Activated naive CD4-positive, alpha-beta T cell treated with anti-CD3 and anti-CD28 coated beads, Interleukin-2, amount 50 U/mL, for 16 hours (primary cell): ENCODE results near the gene EFEMP2.

Source experiments
- DNase-seq: peaks from one replicate; pipeline ENCODE4 v3.0.0-alpha.2; 2020

The EFEMP2 gene

DNA sequence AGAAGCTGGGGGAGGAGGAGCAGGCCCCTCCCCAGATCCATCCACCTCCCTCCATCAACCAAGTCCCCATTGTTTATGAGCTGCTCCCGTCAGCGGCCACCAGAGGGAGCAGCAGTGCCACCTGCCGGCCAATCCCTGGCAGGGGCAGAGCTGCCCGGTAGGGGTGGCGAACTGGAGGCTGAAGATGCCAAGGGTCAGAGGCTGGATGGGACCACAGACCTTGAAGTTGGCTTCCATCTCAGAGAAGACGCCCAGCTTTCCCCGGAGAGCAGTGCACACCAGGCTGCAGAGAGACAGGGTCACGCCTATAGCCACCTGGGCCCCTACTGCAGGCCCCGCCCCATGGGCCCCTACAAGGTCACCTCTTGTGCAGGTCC, 12.1 kb upstream of the EFEMP2 start:
- DNase-seq = peak; percentile 81

DNA sequence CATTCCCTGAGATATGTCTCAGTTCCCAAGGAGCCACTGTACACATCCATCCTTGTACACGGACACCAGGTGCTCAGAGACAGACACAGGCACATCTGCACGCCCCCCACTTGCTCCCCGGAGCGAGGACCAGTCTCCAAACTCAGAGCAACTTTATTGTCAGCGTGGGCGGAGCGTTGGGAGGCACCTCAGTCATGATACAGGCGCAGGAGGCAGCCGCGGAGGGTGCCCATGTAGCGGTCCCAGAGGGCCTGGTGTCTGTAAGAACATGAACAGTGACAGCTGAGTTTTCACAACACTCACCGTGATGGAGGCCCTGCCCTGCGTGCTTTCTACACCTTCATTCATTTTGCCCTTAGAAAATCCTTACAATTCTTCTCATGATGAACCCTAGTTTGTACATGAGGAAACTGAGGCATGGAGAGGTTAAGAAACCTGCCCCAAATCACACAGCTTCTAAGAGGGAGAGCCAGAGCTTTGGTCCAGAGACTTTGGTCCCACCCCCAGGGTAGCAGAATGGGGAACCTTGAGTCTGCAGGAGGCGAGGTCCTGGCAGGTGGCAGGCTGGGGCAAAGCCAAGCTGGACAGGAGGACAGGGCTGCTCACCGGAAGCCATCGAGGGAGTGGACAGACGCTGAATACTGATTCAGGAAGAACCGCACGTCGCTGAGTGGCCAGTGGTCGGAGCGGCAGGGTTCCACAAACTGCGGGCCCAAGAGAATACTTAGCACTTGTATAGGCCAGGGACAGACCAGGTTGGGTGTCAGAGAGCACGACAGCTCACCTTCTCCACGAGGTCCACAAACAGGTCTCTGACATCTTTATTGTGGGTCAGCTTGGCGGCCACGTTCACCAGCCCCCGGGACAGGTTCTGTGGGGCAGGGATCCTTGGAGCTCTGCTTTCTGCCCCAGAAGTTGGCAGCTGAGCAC, 11.5 kb upstream of the EFEMP2 start:
- DNase-seq = no peak

DNA sequence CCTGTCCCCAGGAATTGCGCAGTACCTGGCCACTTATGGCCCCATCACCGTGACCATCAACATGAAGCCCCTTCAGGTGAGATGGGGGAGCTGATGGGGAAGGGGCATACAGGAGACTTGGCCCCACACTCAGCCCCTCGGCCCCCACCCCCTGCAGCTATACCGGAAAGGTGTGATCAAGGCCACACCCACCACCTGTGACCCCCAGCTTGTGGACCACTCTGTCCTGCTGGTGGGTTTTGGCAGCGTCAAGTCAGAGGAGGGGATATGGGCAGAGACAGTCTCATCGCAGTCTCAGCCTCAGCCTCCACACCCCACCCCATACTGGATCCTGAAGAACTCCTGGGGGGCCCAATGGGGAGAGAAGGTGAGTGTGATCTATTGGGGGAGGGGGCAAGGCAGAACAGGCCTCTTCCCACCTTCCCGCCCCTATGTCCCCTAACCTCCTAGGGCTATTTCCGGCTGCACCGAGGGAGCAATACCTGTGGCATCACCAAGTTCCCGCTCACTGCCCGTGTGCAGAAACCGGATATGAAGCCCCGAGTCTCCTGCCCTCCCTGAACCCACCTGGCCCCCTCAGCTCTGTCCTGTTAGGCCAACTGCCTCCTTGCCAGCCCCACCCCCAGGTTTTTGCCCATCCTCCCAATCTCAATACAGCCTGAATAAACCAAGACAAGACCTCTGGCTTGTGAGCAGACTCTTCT, 10.6 kb upstream of the EFEMP2 start:
- no peak for DNase-seq

DNA sequence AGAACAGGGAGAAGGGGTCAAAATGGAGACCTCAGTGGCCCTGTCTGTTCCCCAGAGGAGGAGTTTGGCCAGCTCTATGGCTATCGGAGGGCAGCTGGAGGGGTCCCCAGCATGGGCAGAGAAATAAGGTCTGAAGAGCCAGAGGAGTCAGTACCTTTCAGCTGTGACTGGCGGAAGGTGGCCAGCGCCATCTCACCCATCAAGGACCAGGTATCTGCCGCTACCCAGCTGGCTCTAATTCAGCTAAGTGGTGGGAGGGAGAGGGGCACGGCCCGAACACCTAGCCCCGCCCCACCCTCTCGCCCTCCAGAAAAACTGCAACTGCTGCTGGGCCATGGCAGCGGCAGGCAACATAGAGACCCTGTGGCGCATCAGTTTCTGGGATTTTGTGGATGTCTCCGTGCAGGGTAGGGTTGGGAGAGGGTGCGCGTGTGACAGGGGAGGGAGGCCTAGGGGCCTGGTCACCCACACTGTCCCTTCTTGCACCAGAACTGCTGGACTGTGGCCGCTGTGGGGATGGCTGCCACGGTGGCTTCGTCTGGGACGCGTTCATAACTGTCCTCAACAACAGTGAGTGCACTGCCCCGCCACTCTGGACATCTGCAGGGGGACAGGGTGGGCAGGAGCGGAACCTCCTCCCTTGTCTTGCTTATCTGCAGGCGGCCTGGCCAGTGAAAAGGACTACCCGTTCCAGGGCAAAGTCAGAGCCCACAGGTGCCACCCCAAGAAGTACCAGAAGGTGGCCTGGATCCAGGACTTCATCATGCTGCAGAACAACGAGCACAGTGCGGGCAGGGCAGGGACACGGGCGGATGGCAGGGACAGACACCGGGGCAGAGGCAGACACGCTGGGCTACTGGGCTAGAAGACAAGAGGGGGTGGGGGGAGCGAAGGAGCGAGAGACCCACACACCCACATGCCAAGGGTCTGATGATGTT, 9.8 kb upstream of the EFEMP2 start:
- no peak for DNase-seq

DNA sequence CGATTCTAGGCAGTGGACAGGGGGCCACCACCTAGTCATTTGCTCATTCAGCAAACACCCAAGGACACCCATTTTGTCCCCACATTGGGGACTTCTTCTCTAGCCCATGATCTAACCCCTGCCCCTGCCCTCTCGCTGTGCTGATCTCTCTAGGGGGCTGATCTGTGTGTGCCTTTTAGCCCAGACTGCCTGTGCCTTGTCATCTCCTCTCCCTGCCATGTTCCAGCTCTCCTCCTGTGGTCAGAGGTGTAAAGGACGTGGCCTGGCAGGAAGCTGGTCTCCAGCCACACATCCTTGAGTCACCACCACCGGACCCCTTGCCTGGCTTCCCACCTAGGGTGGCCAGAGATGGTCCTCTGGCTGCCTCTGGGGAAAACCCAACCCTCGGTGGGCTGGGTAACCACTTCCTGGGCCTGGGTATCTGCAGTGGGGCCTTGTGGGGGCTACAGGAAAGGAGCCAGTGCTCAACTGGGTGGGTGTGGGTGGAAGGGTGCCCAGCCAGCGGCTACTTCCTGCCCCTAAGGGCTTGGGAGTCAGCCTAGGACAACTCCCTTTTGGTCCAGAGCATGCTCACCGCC, 8.3 kb upstream of the EFEMP2 start:
- DNase-seq = no peak

DNA sequence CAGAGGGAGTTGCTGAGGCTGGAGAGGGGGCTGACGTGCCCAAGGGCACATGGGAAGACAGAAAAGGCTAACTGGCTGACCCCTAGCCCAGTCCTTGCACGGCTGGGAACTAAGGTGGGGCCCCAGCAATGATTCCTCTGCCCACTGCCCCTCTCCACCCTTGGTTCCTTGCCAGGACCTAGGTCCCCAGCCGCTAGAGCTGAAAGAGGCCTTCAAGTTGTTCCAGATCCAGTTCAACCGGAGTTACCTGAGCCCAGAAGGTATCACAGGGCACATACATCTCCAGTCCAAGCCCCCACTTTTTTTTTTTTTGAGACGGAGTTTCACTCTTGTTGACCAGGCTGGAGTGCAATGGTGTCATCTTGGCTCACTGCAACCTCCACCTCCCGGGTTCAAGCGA, 7.4 kb upstream of the EFEMP2 start:
- DNase-seq = no peak

DNA sequence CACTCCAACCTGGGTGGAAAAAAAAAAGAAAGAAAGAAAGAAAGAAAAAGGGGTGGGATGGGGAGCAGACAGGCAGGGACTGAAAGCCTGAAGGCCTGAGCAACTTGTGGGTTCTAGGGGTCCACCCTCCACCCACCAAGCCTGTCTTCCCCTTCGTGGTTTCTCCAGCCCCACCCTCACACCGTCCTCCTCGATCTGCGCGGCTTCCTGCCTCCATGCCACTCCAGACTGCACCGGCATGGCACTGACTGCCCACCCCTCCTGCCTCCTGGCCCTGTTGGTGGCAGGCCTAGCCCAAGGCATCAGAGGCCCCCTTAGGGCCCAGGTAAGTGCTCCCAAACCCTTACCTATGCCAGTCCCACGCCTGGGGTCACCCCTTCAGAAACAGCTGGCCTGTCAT, 7.0 kb upstream of the EFEMP2 start, which contains the start of gene CTSW:
TSS of gene CTSW (plus strand) at position 221 of the 400 bp plus-strand sequence. CDS start at position 239, 18 bp downstream.
- DNase-seq = no peak

DNA sequence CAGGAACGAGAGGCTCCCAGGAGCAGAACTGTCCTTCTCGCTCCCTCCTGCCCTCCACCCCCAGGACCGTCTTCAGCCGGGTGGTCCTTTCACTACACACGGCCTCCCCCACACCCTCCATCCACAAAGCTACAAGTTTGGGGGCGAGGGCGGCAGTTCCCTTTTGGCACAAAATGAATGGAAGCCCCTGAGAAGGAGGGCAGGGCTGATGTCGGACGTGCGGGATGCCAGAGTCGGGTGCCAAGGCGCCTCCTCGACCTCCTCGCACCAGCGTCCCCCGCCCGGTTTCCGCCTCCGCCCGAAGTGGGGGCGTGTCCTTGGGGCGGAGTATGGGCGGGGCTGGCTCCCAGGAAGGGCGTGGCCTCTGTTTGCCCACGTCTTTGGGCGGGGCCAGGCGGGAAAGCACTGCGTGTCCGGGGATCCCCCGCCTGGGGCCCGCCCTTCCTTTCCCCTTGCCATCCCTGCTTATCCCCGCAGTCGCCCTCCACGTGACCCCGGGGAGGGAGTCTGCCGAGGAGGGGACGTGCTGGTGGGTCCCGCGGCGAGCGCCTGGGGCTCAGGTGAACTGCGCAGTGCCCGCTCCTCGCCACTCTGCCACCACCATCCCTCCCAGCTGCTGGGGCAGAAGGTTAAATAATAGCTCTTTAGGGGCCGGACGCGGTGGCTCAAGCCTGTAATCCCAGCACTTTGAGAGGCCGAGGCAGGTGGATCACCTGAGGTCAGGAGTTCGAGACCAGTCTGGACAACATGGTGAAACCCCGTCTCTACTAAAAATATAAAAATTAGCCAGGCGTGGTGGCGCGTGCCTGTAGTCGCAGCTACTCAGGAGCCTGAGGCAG, 937 bp upstream of the EFEMP2 start:
- peak; percentile 92 for DNase-seq

DNA sequence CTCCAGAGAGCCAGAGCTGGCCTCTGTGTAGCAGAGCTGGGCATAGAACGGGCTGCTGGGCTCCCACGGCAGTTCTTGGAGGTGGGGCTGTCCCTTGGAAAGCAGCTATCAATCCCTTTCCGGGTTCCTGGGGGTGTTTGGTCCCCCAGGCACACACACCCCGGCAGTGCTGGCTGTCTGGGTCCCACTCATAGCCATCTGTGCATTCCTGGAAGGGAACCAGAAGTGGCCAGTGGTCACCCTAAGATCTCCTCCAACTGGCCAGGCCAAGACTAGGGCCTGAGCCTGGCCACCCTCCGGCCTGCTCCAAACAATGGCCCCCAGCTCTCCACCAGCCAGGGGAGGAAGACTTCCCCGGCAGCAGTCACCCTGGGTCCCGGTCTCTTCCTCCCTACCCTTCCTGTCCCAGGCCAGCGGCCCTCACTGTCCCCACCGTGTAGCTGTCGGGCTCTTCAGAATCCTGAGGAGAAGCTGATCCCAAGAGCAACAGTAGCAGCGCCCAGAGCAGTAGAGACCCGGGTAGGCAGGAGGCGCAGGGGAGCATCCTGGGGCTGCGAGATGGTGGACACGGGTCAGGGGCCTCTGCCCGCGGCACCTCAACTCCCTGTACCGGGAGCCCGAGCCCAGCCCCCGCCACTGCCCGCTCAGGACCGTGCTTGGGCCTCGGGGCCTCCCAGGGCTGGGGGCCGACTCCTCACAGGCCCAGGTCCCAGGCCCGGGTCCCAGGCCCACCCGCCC, 620 bp downstream of the EFEMP2 start:
- no peak for DNase-seq

DNA sequence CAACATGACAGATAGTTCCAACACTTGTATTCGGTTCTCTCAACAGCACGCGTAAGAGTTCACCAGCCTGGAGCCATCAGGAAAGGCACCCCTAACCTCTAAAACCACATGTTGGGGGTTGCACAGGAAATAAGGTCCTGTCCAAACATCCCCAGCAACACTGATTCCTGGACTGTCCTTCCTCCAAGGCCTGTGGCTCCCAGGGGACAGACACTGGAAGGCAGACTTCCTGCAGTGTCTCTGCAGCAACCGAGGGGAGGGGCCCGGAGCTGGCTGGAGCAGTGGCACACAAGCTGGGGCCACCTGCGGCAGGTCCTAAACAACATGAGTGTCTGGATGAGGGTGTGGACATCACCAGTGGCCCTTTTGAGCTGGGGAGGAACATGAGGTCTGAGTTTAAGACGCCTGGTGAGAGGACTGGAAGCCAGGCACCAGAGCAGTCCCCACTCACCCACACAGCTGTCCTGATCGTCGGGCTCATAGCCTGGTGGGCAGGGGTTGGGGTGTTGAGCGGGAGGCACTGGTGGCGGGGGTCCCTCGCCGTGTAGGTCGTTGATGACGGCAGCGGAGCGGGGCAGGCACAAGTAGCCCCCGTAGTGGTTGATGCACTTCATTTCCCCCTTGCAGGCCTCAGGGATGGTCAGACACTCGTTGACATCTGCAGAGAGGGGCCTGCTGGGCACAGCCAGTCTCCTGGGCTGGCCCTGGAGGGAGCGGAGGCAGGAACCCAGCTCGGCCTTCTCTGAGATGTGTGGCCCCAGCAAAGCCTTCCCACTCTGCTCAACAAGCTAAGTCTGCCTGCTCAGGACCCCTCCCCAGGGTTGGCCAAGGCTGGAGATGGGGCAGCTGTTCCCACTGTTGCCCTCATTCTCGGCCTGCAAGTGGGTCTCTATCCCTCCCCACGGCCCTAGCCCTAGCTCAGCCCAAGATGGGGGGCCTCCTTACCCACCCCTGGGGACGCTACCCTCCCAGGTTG, 1.6 kb downstream of the EFEMP2 start:
- no peak for DNase-seq

DNA sequence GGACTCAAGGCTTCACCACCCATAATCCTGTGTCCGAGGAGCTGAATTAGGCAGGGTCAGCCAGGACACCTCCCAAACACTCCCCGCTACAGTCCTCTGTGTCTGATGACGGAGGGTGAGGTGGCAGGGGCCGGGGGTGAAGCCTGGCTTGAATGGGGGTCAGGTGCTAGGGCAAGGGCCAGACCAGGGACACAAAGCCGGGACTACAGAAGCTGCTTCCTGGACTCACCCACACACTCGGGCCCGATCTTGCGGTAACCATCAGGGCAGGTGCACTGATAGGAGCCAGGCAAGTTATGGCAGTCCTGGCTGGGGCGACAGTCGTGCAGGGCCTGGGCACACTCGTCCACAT, 2.3 kb downstream of the EFEMP2 start:
- no peak for DNase-seq

DNA sequence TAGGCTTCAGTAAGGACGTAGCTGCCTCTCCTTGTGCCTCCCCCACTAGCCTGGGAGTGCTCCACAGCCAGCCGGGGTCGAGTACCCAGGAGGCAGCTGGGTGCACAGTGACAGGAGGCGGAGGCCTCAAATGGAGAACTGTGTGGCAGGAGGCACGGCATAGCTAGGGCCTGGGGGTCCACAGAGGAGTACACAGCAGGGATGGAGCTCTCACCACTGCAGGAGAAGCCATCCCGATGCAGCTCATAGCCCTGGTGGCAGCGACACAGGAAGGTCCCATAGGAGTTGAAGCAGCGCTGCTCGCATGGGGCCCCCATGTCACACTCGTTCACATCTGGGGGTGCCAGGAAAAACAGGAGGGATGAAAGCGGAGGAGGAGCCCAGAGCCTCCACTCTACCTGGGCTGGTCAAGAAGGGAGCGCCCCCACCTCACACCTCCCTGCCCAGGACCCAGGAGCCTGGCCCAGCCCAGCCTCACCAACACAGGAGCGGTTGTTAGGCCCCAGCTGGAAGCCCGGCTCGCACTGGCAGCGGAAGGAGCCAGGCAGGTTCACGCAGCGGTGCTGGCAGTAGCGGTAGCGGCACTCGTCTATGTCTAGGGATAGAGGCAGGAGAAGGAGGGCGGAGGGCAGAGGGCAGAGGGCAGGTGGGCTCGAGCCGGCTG, 2.8 kb downstream of the EFEMP2 start:
- no peak for DNase-seq

DNA sequence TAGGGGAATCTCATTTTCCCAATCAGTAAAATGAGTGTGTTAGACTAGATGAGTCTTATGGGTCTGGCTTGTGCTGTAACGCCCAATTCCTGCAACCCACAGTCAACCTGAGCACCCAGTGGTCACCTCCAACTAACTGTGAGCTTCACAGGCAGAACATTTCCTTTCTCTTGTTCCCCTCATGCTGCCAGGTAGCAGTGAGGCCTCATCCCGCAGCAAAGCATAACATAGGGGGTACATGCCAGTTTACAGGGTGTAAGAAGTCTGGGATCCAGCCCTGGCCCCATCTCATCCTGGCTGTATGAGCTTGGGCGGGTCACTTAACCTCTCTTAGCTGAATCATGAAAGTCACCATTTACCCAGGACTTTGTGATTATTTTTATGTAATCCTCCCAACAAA, 3.7 kb downstream of the EFEMP2 start:
- no peak for DNase-seq

DNA sequence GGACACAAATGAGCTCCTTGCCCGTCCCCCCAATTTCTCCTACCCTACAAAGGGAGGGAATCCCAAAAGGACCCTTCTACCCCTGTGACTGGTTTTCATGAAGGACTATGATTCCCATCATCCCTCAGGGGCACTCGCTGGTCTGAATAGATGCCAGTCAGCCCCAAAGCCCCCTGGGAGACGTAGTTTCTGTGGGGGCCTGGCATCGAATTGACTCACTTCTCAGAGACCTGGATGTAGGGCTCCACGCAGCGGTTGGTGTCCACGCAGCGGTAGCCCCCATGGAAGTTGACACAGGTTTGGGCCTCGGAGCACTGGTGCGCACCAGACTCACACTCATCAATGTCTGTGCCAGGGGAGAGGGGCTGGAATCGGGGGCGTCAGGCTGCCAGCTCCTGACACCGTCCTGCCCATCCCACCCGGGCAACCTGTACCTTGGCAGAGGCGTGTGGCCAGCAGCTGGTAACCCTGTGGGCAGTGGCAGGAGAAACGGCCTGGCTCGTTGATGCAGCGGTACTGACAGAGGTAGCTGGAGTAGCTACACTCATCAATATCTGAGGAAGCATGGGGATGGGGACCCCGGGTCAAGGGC, 4.4 kb downstream of the EFEMP2 start:
- no peak for DNase-seq

DNA sequence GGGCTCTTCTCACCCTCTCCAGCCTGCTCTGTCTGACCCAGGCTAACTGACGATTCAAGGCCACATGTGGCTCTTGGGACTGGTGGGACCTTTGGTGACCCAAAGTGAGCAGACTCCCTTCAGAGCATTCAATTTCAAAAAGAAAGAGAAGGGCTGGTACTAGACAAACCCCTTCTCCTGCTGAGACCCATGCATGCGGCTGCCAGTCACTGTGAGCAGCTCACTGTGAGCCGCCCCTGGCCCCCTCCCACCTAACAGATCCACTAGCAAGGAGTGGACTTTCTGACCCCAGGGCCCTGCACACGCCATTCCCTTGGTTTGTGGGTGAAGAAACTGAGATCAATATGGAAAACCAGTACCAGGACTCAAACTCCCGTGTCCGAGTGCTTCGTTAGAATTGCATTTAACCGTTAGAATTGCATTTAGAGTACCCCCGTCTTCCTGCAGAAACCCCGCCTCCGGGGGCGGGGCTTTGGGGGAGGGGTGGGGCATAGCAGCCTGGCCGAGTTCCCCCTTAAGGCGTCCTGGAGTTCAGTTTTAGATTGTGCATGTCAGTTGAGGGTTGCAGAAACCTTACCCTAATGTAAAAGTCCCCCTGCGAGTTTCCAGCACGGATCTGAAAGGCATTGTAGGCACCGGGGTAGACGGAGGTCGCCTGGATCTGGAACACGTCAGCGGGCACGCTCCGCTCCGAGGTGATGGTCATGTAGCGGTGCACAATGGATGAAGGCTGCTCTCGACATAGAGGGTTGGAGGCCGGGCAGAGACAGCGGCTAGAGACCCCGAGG, 5.1 kb downstream of the EFEMP2 start:
- peak; percentile 37 for DNase-seq

DNA sequence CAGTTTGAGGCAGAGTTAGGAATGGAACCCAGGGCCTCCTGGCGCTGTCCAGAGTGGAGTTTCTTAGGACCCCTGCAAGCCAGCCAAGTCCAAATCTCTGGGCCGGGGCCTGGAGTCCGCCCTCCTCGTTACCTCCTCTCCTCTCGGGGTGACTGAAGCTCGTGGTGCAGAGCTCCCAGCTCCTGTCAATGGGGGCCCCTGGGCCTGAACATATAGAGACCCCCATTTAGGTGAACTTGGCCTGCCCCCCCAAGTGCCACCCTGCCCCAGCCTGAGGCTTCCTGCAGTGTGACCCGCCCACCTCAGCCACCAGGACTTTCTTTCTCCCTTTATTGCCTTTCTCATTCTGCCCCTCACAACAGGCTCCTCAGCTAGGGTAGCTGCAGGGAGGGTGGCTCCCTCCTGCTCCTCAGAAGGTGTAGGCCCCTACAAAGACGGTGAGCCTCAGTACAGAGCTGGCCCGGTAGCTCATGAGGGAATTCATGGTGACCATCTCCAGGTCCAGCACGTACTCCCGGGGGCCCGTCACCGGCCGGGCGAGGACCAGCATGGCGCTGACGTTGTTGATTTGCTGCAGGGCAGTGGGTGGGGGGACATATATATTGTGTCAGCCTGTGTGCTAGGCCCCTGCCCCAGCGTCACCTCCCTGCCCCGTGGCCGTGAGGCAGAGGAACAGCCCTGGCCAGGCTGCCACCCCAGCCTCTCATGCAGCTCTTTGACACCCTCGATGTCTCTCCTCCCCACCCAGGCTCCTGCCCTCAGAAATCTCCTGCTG, 5.9 kb downstream of the EFEMP2 start:
- DNase-seq = no peak

DNA sequence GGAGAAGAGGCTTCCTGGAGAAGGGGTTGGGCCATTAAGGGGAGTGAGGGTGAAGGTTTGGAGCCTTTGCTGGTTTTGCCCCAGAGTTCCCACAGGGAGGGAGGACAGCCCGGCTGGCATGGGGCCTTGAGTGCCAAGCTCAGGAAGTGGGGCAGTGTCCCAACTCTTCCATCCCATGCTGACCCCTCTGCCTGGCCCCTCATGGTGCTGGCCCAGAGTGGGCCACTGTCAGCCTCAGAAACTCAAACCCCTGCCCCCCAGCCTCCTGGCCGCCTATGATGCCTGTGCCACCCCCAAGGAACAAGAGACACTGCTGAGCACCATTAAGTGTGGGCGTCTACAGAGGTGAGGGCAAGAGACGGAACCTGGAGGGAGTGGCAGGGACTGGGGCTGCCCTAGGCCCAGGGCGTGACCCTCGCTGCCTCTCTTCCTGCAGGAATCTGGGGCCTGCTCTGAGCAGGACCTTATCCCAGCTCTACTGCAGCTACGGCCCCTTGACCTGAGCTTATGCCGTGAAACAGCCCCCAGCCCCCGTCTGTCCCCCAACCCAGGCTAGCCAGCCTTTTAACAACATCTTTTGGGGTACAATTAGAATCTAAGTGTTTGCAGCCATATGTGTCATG, 6.9 kb downstream of the EFEMP2 start:
- no peak for DNase-seq
